HCT116 (cell line): Measurements from ENCODE around the gene AIF1L.

ENCODE experiments used
- CTCF ChIP-seq, 3 experiments: fragments of 200-600 bp in 1 of 3; sonication (generic) in 1 of 3; IDR thresholded peaks in 2 of 3; conservative IDR thresholded peaks in 1 of 3; 2 replicates each; pipeline ENCODE4 v1.5.1; 2012 to 2017; ENCODE audit warnings: low read depth in 2 of 3, low read length in 2 of 3, antibody characterized with exemption in 1 of 3, borderline replicate concordance in 1 of 3, control low read depth in 1 of 3, mild to moderate bottlenecking in 1 of 3, mixed read lengths in 1 of 3, mixed run types in 1 of 3, moderate library complexity in 1 of 3; ENCODE audit not compliant: insufficient read depth in 1 of 3
- POLR2AphosphoS5 ChIP-seq: IDR thresholded peaks from 2 replicates; pipeline ENCODE4 v1.6.1; 2011; ENCODE audit warnings: mild to moderate bottlenecking, low read depth, low read length, moderate library complexity
- RAD21 ChIP-seq: IDR thresholded peaks from 2 replicates; pipeline ENCODE4 v1.6.1; 2012; ENCODE audit warnings: low read depth, mild to moderate bottlenecking
- SP1 ChIP-seq: IDR thresholded peaks from 2 replicates; pipeline ENCODE4 v1.6.1; 2012; ENCODE audit warnings: low read depth
- ZFX ChIP-seq: fragments of 450-650 bp; IDR thresholded peaks from 2 replicates; pipeline ENCODE4 v1.6.1; 2017

DNA sequence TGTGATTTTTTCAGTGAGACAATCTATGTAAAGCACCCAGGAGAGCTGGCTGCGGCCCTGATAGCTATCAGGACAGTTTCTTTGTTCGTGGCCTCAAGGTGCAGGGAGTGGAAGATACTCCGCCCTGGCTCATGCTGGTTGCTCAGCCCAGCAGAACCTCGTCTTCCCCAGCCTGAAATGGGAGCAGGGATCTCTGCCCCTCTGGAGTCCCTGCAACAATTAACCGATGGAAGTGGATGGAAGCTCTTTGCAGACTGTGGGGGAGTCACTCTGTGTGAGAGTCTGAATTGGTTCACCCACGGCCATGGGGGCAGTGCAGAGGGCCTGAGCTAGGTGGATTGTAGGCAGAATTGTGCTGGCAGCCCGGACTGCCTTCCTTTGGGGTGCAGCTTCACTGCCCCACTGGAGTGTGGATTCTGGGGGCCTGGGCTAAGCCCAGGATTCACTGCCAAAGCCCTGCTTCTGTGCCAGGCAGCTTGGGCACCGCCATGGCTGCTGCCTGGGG, 2.8 kb downstream of the AIF1L start:
- TF ChIP-seq POLR2AphosphoS5 (no peak), CTCF (IDR thresholded peaks at IDR 0.05 in 2 of 3, conservative IDR thresholded peaks at IDR 0.05 in 1 of 3; ENCODE audit: borderline replicate concordance in 1 of 3, insufficient read depth in 1 of 3, low read depth in 2 of 3, low read length in 2 of 3) (no peak), ZFX (no peak), SP1 (no peak), RAD21 (no peak)
